Thoracic aorta (tissue), 2 donors: Measurements from ENCODE around the gene KPNB1. TPM values are rescaled to one million over a fixed set of nuclear protein-coding genes. Genes with fewer than 3 reads are reported as not detected.

Source experiments
- ATAC-seq: fragments of 150-250 bp; one replicate; pipeline ENCODE4 v1.8.0; 2017; ENCODE audit warnings: low read depth; ENCODE audit not compliant: insufficient number of reproducible peaks, low FRiP score
- DNase-seq: peaks from one replicate; pipeline ENCODE4 v3.0.0-alpha.2; 2020; ENCODE audit warnings: low spot score
- H3K27ac ChIP-seq, 2 donors: fragments of 200-600 bp; sonication (generic); 1 replicate in 1 of 2; 2 replicates in 1 of 2; pipeline ENCODE4 v1.5.1; 2016; ENCODE audit warnings: mild to moderate bottlenecking in 2 of 2, moderate library complexity in 2 of 2
- H3K27me3 ChIP-seq: fragments of 200-600 bp; sonication (generic); replicated peaks from 2 replicates; pipeline ENCODE4 v1.6.0; 2016; ENCODE audit warnings: mild to moderate bottlenecking; ENCODE audit not compliant: insufficient read depth
- H3K36me3 ChIP-seq: fragments of 200-600 bp; sonication (generic); one replicate; pipeline ENCODE4 v1.5.1; 2016
- H3K4me1 ChIP-seq, 2 donors: fragments of 200-600 bp; sonication (generic); 1 replicate in 1 of 2; 2 replicates in 1 of 2; pipeline versions ENCODE4 v1.5.1 to v1.6.0; 2016; ENCODE audit warnings: low read depth in 2 of 2, mild to moderate bottlenecking in 1 of 2; ENCODE audit not compliant: control insufficient read depth in 1 of 2
- H3K4me3 ChIP-seq: fragments of 200-600 bp; sonication (generic); 2 replicates; pipeline ENCODE4 v1.5.1; 2016; ENCODE audit warnings: mild to moderate bottlenecking
- H3K9me3 ChIP-seq: fragments of 200-600 bp; sonication (generic); 2 replicates; pipeline ENCODE4 v1.5.1; 2016
- CTCF ChIP-seq: fragments of 200-600 bp; sonication (generic); IDR thresholded peaks from one replicate; pipeline ENCODE4 v1.5.1; 2019; ENCODE audit warnings: antibody characterized with exemption
- total RNA-seq, 2 donors: library from RNA; depleted of rRNA; stranded (reverse); fragments of >200 nt; gene quantifications; one replicate each; pipeline versions ENCODE4 v1.1.0 to v1.2.3, GENCODE V29; 2016

KPNB1 gene
- total RNA-seq, 2 donors from 2014 or later: 199 to 223 TPM

GRCh38 chr17:47717979-47718621 is 68.4 kb downstream of the KPNB1 start:
- H3K27ac ChIP-seq: no peak overlapping the region

GRCh38 chr17:47718634-47719405 is 69.1 kb downstream of the KPNB1 start:
- TF ChIP-seq CTCF: no peak
- ATAC-seq (no peak), DNase-seq (no peak)
- no peak overlapping the region for H3K27ac ChIP-seq
- no peaks in the 10 kb centered on the region for H3K36me3 ChIP-seq
- H3K4me1 ChIP-seq: peaks cover 0 to 11% of the 10 kb centered on the region in 2 donors
- no peaks in the 10 kb centered on the region for H3K9me3 ChIP-seq
- peaks cover 8% of the 10 kb centered on the region for H3K27me3 ChIP-seq
- H3K4me3 ChIP-seq: no peak overlapping the region

More at GRCh38 chr17:47717979-47718621, 68.4 kb downstream of the KPNB1 start:
- peaks cover 8% of the 10 kb centered on the region for H3K27me3 ChIP-seq
- TF ChIP-seq CTCF: no peak
- no peak overlapping the region for H3K4me3 ChIP-seq
- DNase-seq (no peak), ATAC-seq (no peak)
- H3K9me3 ChIP-seq: no peaks in the 10 kb centered on the region
- no peaks in the 10 kb centered on the region for H3K36me3 ChIP-seq
- H3K4me1 ChIP-seq: peaks cover 0 to 11% of the 10 kb centered on the region in 2 donors

GRCh38 chr17:47719411-47720152 is 69.9 kb downstream of the KPNB1 start:
- Histone ChIP-seq H3K9me3 (no peaks in the 10 kb centered on the region), H3K27me3 (peaks cover 8% of the 10 kb centered on the region), H3K4me1 (peaks cover 0 to 11% of the 10 kb centered on the region in 2 donors), H3K4me3 (no peak overlapping the region), H3K27ac (no peak overlapping the region), H3K36me3 (no peaks in the 10 kb centered on the region)
- no peak for TF ChIP-seq CTCF
- DNase-seq (no peak), ATAC-seq (no peak)

- Histone ChIP-seq H3K4me1 (peaks cover 0 to 11% of the 10 kb centered on the region in 2 donors), H3K9me3 (no peaks in the 10 kb centered on the region), H3K36me3 (no peaks in the 10 kb centered on the region), H3K27me3 (peaks cover 8% of the 10 kb centered on the region), H3K4me3 (no peak overlapping the region), H3K27ac (no peak overlapping the region)
- ATAC-seq: no peak
- DNase-seq: no peak
- no peak for TF ChIP-seq CTCF
These were observed 70.5 kb downstream of the KPNB1 start for GRCh38 chr17:47720196-47720595.
